ENCODE data around the gene IL20RA. TPM values are rescaled to one million over a fixed set of nuclear protein-coding genes. Genes with fewer than 3 reads are reported as not detected.

IL20RA gene
- total RNA-seq, 3 donors from 2014 or later: 3.2 to 12.2 (median 11.6) TPM

DNA sequence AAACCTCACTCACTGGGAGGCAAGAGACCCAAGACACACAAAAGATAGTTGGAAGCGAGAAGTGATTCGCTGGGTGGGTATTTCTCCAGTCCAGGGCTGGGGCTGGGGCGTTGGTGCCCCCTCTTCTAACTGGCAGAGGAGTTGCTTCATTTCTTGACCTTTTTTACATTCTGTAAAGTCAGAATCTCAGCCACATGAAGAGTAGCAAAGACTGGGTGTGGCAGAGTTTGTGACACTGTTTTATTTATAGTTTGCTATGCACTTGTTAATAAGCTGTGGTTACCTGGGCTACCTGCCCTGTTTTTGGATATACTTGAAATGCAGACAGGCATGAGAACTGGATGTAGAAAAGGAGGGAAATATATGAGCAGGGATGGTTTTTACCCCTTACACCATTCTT is 42.3 kb downstream of the IL20RA start:
- TF ChIP-seq CTCF (IDR thresholded peaks at IDR 0.05): no peak
- Histone ChIP-seq H3K4me1 (ENCODE audit: low read depth) (no peaks in the 10 kb centered on the region), H3K4me3 (no peak overlapping the region), H3K9me3 (no peaks in the 10 kb centered on the region), H3K36me3 (ENCODE audit: low read depth) (no peaks in the 10 kb centered on the region)
- DNase-seq (no peak), ATAC-seq (peak; percentile 57)
- intact Hi-C loops (cut with DNase I, micrococcal nuclease): no loop called here

DNA sequence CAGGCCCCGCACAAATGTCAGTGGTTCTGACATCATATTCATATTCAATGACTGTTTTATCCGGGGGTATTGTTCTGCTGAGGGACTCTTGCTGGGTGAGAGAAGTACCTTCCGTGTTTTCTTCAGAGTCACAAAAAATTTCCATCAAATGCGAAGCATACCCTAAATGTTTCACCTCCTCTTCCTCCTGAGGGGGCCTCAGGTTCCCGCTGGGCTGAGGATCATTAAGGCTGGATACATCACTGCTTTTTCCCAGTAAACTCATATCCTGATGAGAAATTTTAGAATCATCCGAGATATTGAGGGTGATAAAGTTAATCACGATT is 42.8 kb downstream of the IL20RA start:
- H3K9me3 ChIP-seq: no peaks in the 10 kb centered on the region
- no peak for DNase-seq
- H3K4me1 ChIP-seq (ENCODE audit: low read depth): no peaks in the 10 kb centered on the region
- intact Hi-C loops (cut with DNase I, micrococcal nuclease): no loop called here
- no peak for TF ChIP-seq CTCF (IDR thresholded peaks at IDR 0.05)
- no peaks in the 10 kb centered on the region for H3K36me3 ChIP-seq (ENCODE audit: low read depth)
- no peak for ATAC-seq
- H3K4me3 ChIP-seq: no peak overlapping the region

DNA sequence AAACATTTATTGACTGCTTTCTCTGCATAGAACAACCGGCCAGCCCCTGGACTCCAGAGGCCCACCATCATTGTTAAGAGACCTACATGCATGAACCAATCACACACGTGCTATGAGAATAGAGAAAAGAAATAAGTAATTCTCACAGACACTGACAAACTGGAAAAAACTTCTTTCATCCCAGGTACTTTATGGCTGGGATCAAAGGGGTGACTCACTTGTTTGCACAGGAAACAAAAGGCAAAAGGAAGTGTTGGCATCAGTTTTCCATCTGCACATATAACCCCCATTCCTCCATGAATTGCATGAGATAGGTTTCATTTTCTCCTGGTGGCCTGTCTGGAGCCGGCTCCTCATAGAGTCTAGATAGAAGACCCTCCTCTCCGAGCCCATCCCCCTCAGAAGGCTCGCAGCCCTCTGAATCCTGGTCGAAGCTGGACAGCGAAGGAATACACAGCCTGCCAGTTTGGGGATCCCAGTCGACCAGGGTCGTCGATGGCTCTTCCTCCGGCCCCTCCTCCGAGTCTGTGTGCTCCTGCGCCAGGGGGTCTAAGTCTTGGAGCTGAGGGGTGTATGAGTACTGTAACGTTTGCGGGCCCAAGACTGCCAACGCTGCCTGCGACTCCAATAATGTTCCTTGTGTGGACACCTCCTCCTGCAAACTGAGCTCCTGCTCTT is 43.3 kb downstream of the IL20RA start:
- peak; percentile 40 to 48 (median 46) for DNase-seq

GRCh38 chr6:137000825-137001224 is 43.9 kb downstream of the IL20RA start:
- Histone ChIP-seq H3K36me3 (ENCODE audit: low read depth) (no peaks in the 10 kb centered on the region), H3K4me3 (no peak overlapping the region), H3K9me3 (no peaks in the 10 kb centered on the region), H3K4me1 (ENCODE audit: low read depth) (no peaks in the 10 kb centered on the region)
- DNase-seq: no peak
- intact Hi-C loops (cut with DNase I, micrococcal nuclease): no loop called here
- TF ChIP-seq CTCF (IDR thresholded peaks at IDR 0.05): no peak
- ATAC-seq: no peak

More for the DNA sequence above, 43.3 kb downstream of the IL20RA start:
- intact Hi-C loops (cut with DNase I, micrococcal nuclease): no loop called here
- no peak for TF ChIP-seq CTCF (IDR thresholded peaks at IDR 0.05)
- Histone ChIP-seq H3K4me3 (no peak overlapping the region), H3K4me1 (ENCODE audit: low read depth) (no peaks in the 10 kb centered on the region), H3K36me3 (ENCODE audit: low read depth) (no peaks in the 10 kb centered on the region), H3K9me3 (no peaks in the 10 kb centered on the region)
- ATAC-seq: peak; percentile 96

- intact Hi-C loops (cut with DNase I, micrococcal nuclease): no loop called here
- Histone ChIP-seq H3K9me3 (no peaks in the 10 kb centered on the region), H3K4me1 (ENCODE audit: low read depth) (no peaks in the 10 kb centered on the region), H3K36me3 (ENCODE audit: low read depth) (no peaks in the 10 kb centered on the region), H3K4me3 (no peak overlapping the region)
- no peak for TF ChIP-seq CTCF (IDR thresholded peaks at IDR 0.05)
- ATAC-seq: no peak
- DNase-seq: no peak
Observed at GRCh38 chr6:136995521-136995920, 49.2 kb downstream of the IL20RA start.

DNA sequence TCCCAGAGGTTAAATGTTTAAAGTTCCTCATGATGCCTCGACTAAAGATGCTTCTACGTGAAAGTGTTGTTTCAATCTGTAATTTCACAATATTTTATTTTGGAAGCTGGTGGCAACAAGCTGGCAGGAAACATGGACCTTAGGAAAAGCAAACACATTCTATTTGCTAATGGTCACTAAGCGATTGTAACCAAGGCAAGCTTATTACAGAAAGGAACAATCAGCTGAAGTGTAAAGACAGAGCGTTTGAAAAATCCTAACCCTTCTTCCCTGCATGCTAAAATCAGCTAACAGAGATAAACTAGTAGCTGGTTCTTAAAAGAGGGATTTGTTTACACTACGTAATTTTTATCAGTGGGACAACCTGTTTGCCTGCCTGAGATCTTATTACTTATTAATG is 50.0 kb downstream of the IL20RA start:
- no peaks in the 10 kb centered on the region for H3K9me3 ChIP-seq
- ATAC-seq (peak; percentile 57), DNase-seq (no peak)
- no peaks in the 10 kb centered on the region for H3K4me1 ChIP-seq (ENCODE audit: low read depth)
- no peaks in the 10 kb centered on the region for H3K36me3 ChIP-seq (ENCODE audit: low read depth)
- H3K4me3 ChIP-seq: no peak overlapping the region
- intact Hi-C loops (cut with DNase I, micrococcal nuclease): no loop called here
- no peak for TF ChIP-seq CTCF (IDR thresholded peaks at IDR 0.05)
